HepG2 (cell line): Measurements from ENCODE around the gene TNNI3K. TPM values are rescaled to one million over a fixed set of nuclear protein-coding genes. Genes with fewer than 3 reads are reported as not detected.

Experiments used
- ATAC-seq: fragments of 200-7000 bp; cut with Tn5 transposase; 3 replicates; pipeline ENCODE4 v1.9.1; 2020; ENCODE audit warnings: mild to moderate bottlenecking, moderate library complexity
- BruUV-seq: library from RNA; stranded (reverse); fragments of 400-500 nt; replicated peaks from 2 replicates; lab custom pipeline; 2021; lab: Mats Ljungman, UMichigan
- CTCF ChIA-PET: fragments of 300-600 bp; formaldehyde crosslinking; extraction: SDS; loops from one replicate; lab custom pipeline; 2021; ENCODE audit warnings: low total read pairs, inconsistent platforms, low intra/inter-chr PET ratio; lab: Yijun Ruan, JAX
- POLR2A ChIA-PET: fragments of 350-600 bp; sonication (Branson Sonifier 250); formaldehyde crosslinking; loops from one replicate; lab custom pipeline; 2020; ENCODE audit warnings: antibody characterized with exemption, inconsistent platforms; lab: Yijun Ruan, JAX
- DNase-seq: peaks from one replicate; pipeline ENCODE4 v3.0.0-alpha.2; 2015; ENCODE audit warnings: low spot score
- FAIRE-seq: peaks from 3 replicates; lab custom pipeline; 2011; peaks lifted over from hg19 to GRCh38; lab: Jason Lieb, UNC
- H2AFZ ChIP-seq: one replicate; pipeline ENCODE4 v1.6.1; 2011; ENCODE audit warnings: low read length, inconsistent platforms
- H3K27ac ChIP-seq: fragments of 300-600 bp; 3 replicates; pipeline ENCODE4 v1.8.0; 2011; ENCODE audit warnings: mixed run types, mild to moderate bottlenecking, mixed read lengths, low read length, inconsistent platforms; ENCODE audit not compliant: insufficient read depth; ENCODE audit errors: extremely low read length
- H3K27me3 ChIP-seq, 2 experiments: fragments of 200-600 bp in 1 of 2; 2 replicates in 1 of 2; 3 replicates in 1 of 2; pipeline versions ENCODE4 v1.6.0 to v1.8.0; 2011; ENCODE audit warnings: low read length in 2 of 2, mild to moderate bottlenecking in 2 of 2, moderate library complexity in 2 of 2, inconsistent platforms in 1 of 2; ENCODE audit not compliant: insufficient read depth in 2 of 2, control insufficient read depth in 1 of 2
- H3K36me3 ChIP-seq, 2 experiments: fragments of 200-600 bp in 1 of 2; replicated peaks in 1 of 2; 2 replicates in 1 of 2; 3 replicates in 1 of 2; pipeline versions ENCODE4 v1.5.1 to v1.8.0; 2011; ENCODE audit warnings: low read length in 2 of 2, inconsistent platforms in 1 of 2; ENCODE audit not compliant: insufficient read depth in 2 of 2, control insufficient read depth in 1 of 2
- H3K4me1 ChIP-seq: 2 replicates; pipeline ENCODE4 v1.5.1; 2012; ENCODE audit warnings: low read length, inconsistent platforms; ENCODE audit not compliant: insufficient read depth
- H3K4me2 ChIP-seq: 2 replicates; pipeline ENCODE4 v1.6.0; 2011; ENCODE audit warnings: low read depth, low read length, inconsistent platforms
- H3K4me3 ChIP-seq, 3 experiments: fragments of 200-600 bp in 1 of 3; sonication (generic), shearing (Covaris generic) in 1 of 3; replicated peaks in 1 of 3; 2 replicates each; pipeline ENCODE4 v1.5.1; 2011 to 2016; ENCODE audit warnings: low read length in 3 of 3, inconsistent platforms in 2 of 3, low read depth in 2 of 3, mild to moderate bottlenecking in 2 of 3, control low read depth in 1 of 3, mixed read lengths in 1 of 3; ENCODE audit not compliant: insufficient read depth in 1 of 3
- H3K79me2 ChIP-seq: one replicate; pipeline ENCODE4 v1.6.1; 2011; ENCODE audit warnings: low read length, inconsistent platforms; ENCODE audit not compliant: insufficient read depth
- H3K9ac ChIP-seq: 2 replicates; pipeline ENCODE4 v1.6.0; 2011; ENCODE audit warnings: mild to moderate bottlenecking, low read depth, low read length, inconsistent platforms; ENCODE audit not compliant: insufficient read depth
- H3K9me3 ChIP-seq: 2 replicates; pipeline ENCODE4 v1.5.1; 2012; ENCODE audit warnings: mild to moderate bottlenecking, low read length
- H4K20me1 ChIP-seq: 2 replicates; pipeline ENCODE4 v1.6.0; 2011; ENCODE audit warnings: inconsistent platforms, mild to moderate bottlenecking, low read length, moderate library complexity; ENCODE audit not compliant: insufficient read depth
- ATM ChIP-seq: fragments of 450-650 bp; IDR thresholded peaks from 2 replicates; pipeline ENCODE4 v1.7.1; 2017; ENCODE audit warnings: mild to moderate bottlenecking, borderline replicate concordance
- BCL6 ChIP-seq: IDR thresholded peaks from 2 replicates; pipeline ENCODE4 v1.6.1; 2016; ENCODE audit warnings: missing genetic modification reagents, missing compliant biosample characterization
- EHMT2 ChIP-seq: fragments of 200-600 bp; sonication (generic); IDR thresholded peaks from 2 replicates; pipeline ENCODE4 v1.7.0; 2017; ENCODE audit warnings: antibody characterized with exemption, low read depth, low read length, borderline replicate concordance
- EZH2 ChIP-seq: conservative IDR thresholded peaks from 2 replicates; pipeline ENCODE4 v1.6.1; 2012; ENCODE audit warnings: mild to moderate bottlenecking, low read depth, low read length, moderate library complexity
- IKZF1 ChIP-seq: fragments of 450-650 bp; IDR thresholded peaks from 2 replicates; pipeline ENCODE4 v1.7.1; 2016
- KAT8 ChIP-seq: IDR thresholded peaks from 2 replicates; pipeline ENCODE4 v1.6.1; 2016; ENCODE audit warnings: missing genetic modification reagents, missing compliant biosample characterization
- LCORL ChIP-seq, 2 experiments: fragments of 450-650 bp in 1 of 2; sonication (generic) in 1 of 2; formaldehyde crosslinking in 1 of 2; IDR thresholded peaks; 2 replicates each; pipeline versions ENCODE4 v1.5.0 to v1.6.1; 2017 to 2020; ENCODE audit warnings: antibody characterized with exemption in 1 of 2, missing genetic modification reagents in 1 of 2
- MXD4 ChIP-seq: IDR thresholded peaks from 2 replicates; pipeline ENCODE4 v1.6.1; 2016; ENCODE audit warnings: mild to moderate bottlenecking, missing biosample characterization, missing genetic modification reagents
- NAIF1 ChIP-seq: sonication (generic); formaldehyde crosslinking; IDR thresholded peaks from 2 replicates; pipeline ENCODE4 v1.5.0; 2020; ENCODE audit warnings: mild to moderate bottlenecking, missing genetic modification reagents, borderline replicate concordance
- NCOR1 ChIP-seq: fragments of 200-600 bp; sonication (generic); IDR thresholded peaks from 2 replicates; pipeline ENCODE4 v1.7.0; 2017; ENCODE audit warnings: antibody characterized with exemption, low read length, borderline replicate concordance
- SNAPC2 ChIP-seq: sonication (generic); formaldehyde crosslinking; IDR thresholded peaks from 2 replicates; pipeline ENCODE4 v1.8.1; 2022; ENCODE audit warnings: mild to moderate bottlenecking, missing genetic modification reagents
- TCF7 ChIP-seq: sonication (generic); IDR thresholded peaks from 2 replicates; pipeline ENCODE4 v1.6.1; 2016; ENCODE audit warnings: antibody characterized with exemption, low read depth
- YY1 ChIP-seq: IDR thresholded peaks from 2 replicates; pipeline ENCODE4 v1.6.1; 2011; ENCODE audit warnings: low read length, low read depth, moderate library complexity, mild to moderate bottlenecking; ENCODE audit not compliant: insufficient read depth, insufficient replicate concordance
- ZNF329 ChIP-seq: sonication (generic); formaldehyde crosslinking; IDR thresholded peaks from 2 replicates; pipeline ENCODE4 v1.9.0; 2021; ENCODE audit warnings: low read depth, mild to moderate bottlenecking, missing genetic modification reagents
- WGBS: methylation state at CpG from one replicate; pipeline ENCODE4 v1.1.6; 2017; ENCODE audit warnings: low lambda C conversion rate; 5-methylcytosine and 5-hydroxymethylcytosine counted together
- in situ Hi-C: cut with HindIII; loops from 2 replicates; pipeline ENCODE4 v1.10.0; 2017; ENCODE audit warnings: low pct_unique_long_range_greater_than_20kb; ENCODE audit not compliant: extremely low pct_ligation_motif_present
- intact Hi-C: fragments of 100-400 bp; cut with micrococcal nuclease; formaldehyde crosslinking; loops from one replicate; pipeline ENCODE4 v1.10.0; 2022; ENCODE audit not compliant: unreplicated experiment
- polyA plus RNA-seq, 8 experiments: library from polyadenylated mRNA; depleted of rRNA in 3 of 8; stranded (reverse) in 7 of 8; unstranded in 1 of 8; fragments of >200 nt; fragmentation: Illumina TruSeq in 4 of 8; extraction: Trizol in 4 of 8; gene quantifications; 2 replicates each; pipeline versions ENCODE4 v1.2.1 to v1.2.3, GENCODE V29; 2011 to 2016; ENCODE audit warnings: low read depth in 4 of 8, missing spikeins in 1 of 8, mixed read lengths in 1 of 8; ENCODE audit not compliant: insufficient read depth in 1 of 8
- total RNA-seq, 5 experiments: library from RNA; depleted of rRNA; stranded (reverse); fragments of >200 nt; fragmentation: Illumina TruSeq; extraction: Trizol; gene quantifications; 2 replicates each; pipeline ENCODE4 v1.2.3, GENCODE V29; 2016; ENCODE audit warnings: low read depth in 1 of 5
- TF ChIP-seq, protein P1 (sequence below): sonication (generic); formaldehyde crosslinking; conservative IDR thresholded peaks from 2 replicates; pipeline ENCODE4 v1.8.0; 2022; ENCODE audit warnings: missing genetic modification reagents
- TF ChIP-seq, protein P2 (sequence below): sonication (generic); formaldehyde crosslinking; IDR thresholded peaks from 2 replicates; pipeline ENCODE4 v1.8.1; 2023; ENCODE audit warnings: mild to moderate bottlenecking, missing genetic modification reagents
- TF ChIP-seq, protein P3 (sequence below): sonication (generic); formaldehyde crosslinking; IDR thresholded peaks from 2 replicates; pipeline ENCODE4 v1.4.0; 2020; ENCODE audit warnings: missing genetic modification reagents

Gene TNNI3K
- total and polyA plus RNA-seq, 2 of the 13 experiments (the other 11 are each of a cell fraction or from before 2014, with no cell fraction given): 1.1 TPM; not detected in 1

DNA sequence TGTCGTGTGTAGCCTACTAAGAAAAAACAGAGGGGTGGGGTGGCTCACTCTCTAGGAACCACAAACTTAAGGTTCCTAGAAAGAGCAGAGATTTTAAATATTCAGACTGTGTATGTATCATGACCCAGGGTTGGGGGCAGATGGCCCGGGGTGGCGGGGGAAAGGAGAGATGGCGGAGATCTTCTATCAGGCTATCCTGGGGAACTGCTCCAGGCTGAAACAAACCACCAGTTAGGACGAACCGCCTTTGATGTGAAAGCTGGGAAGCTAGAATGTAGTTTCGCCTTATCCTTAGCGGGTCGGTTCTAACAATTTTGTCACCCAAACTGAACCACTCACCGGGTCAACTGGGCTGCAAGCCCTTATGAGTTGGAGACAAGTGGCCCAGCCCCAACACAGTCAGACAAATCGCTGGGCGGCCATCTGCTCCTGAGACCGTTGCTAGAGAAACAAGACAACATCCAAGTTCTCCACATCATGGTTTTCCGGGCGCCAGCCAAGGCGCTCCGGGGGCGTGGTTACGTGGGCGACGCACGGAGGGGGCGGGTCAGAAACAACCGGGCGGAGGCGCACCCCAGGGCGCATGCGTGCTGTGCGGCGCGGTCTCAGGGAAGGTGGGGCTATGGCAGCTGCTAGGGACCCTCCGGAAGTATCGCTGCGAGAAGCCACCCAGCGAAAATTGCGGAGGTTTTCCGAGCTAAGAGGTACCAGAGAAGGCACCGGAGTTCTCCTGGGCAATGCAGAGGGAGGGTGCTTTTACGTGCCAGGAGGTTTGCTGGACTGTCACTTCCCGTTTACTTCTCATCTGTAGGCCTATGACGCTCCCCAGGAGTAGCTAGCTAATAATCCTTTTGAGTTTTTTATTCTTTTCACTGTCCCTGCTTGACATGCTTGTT lies 37.3 kb upstream of the TNNI3K start, which contains the start of the genes FPGT and LRRIQ3:
FPGT (plus strand) TSS at position 586 of the 896 bp plus-strand sequence; CDS start at position 623, 37 bp downstream.
LRRIQ3 (minus strand) TSS at position 520 of the 896 bp plus-strand sequence. CDS start 14,492 bp downstream, outside the sequence.
- H3K79me2 ChIP-seq: no peaks in the 10 kb centered on the region
- POLR2A ChIA-PET: interaction anchor here (1.4 kb wide), 1 partner anchor 17 kb away, joined by 3 read pairs; no protein-coding TSS in a partner anchor
- H4K20me1 ChIP-seq: no peaks in the 10 kb centered on the region
- peak within 1 kb of the TSS; percentile 83 for H3K9ac ChIP-seq
- CTCF ChIA-PET: no interaction called here
- no peaks in the 10 kb centered on the region for H3K9me3 ChIP-seq
- BruUV-seq: TSS peak; percentile 61
- DNase-seq (peak; percentile 88), FAIRE-seq (peak; percentile 36), ATAC-seq (peak; percentile 97)
- H3K4me1 ChIP-seq: peaks cover 15% of the 10 kb centered on the region
- peak within 1 kb of the TSS; percentile 75 for H3K4me2 ChIP-seq
- peak within 1 kb of the TSS; percentile 55 to 85 (median 81) for H3K4me3 ChIP-seq
- no peaks in the 10 kb centered on the region for H3K27me3 ChIP-seq
- intact Hi-C loops: loop anchor here (5.0 kb wide), 1 partner anchor 534 kb away; the partner anchor contains the start of genes CRYZ and TYW3
- H2AFZ ChIP-seq: peak within 1 kb of the TSS; percentile 96
- in situ Hi-C loops: no loop called here
- 2% methylated on average over 22 of the region's 41 CpGs for WGBS
- H3K27ac ChIP-seq: peak within 1 kb of the TSS; percentile 73
- no peaks in the 10 kb centered on the region; a peak in 1 of 5 replicates for H3K36me3 ChIP-seq
- TF ChIP-seq IKZF1: no peak
- TF ChIP-seq NAIF1 (CRISPR knock-in tag): peak; percentile 99
- TF ChIP-seq EZH2: no peak
- TF ChIP-seq, protein P1, sequence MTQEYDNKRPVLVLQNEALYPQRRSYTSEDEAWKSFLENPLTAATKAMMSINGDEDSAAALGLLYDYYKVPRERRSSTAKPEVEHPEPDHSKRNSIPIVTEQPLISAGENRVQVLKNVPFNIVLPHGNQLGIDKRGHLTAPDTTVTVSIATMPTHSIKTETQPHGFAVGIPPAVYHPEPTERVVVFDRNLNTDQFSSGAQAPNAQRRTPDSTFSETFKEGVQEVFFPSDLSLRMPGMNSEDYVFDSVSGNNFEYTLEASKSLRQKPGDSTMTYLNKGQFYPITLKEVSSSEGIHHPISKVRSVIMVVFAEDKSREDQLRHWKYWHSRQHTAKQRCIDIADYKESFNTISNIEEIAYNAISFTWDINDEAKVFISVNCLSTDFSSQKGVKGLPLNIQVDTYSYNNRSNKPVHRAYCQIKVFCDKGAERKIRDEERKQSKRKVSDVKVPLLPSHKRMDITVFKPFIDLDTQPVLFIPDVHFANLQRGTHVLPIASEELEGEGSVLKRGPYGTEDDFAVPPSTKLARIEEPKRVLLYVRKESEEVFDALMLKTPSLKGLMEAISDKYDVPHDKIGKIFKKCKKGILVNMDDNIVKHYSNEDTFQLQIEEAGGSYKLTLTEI: no peak
- TF ChIP-seq MXD4 (CRISPR knock-in tag): peak; percentile 59; the same call in 1 of the 2 replicates
- peak; percentile 86 for TF ChIP-seq KAT8 (CRISPR knock-in tag)
- no peak for TF ChIP-seq SNAPC2 (CRISPR knock-in tag)
- TF ChIP-seq, protein P2, sequence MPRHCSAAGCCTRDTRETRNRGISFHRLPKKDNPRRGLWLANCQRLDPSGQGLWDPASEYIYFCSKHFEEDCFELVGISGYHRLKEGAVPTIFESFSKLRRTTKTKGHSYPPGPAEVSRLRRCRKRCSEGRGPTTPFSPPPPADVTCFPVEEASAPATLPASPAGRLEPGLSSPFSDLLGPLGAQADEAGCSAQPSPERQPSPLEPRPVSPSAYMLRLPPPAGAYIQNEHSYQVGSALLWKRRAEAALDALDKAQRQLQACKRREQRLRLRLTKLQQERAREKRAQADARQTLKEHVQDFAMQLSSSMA (CRISPR knock-in tag): 0 out of 2 replicates have a peak, but pooled peaks have one; percentile 32
- TF ChIP-seq, protein P3, sequence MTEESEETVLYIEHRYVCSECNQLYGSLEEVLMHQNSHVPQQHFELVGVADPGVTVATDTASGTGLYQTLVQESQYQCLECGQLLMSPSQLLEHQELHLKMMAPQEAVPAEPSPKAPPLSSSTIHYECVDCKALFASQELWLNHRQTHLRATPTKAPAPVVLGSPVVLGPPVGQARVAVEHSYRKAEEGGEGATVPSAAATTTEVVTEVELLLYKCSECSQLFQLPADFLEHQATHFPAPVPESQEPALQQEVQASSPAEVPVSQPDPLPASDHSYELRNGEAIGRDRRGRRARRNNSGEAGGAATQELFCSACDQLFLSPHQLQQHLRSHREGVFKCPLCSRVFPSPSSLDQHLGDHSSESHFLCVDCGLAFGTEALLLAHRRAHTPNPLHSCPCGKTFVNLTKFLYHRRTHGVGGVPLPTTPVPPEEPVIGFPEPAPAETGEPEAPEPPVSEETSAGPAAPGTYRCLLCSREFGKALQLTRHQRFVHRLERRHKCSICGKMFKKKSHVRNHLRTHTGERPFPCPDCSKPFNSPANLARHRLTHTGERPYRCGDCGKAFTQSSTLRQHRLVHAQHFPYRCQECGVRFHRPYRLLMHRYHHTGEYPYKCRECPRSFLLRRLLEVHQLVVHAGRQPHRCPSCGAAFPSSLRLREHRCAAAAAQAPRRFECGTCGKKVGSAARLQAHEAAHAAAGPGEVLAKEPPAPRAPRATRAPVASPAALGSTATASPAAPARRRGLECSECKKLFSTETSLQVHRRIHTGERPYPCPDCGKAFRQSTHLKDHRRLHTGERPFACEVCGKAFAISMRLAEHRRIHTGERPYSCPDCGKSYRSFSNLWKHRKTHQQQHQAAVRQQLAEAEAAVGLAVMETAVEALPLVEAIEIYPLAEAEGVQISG (CRISPR knock-in tag): peak; percentile 49; the same call in 1 of the 2 replicates
- no peak for TF ChIP-seq NCOR1
- TF ChIP-seq ATM: no peak
- no peak for TF ChIP-seq ZNF329 (CRISPR knock-in tag)
- peak; percentile 84 for TF ChIP-seq BCL6 (CRISPR knock-in tag)
- peak; percentile 7; the same call in 1 of the 2 replicates for TF ChIP-seq TCF7
- TF ChIP-seq EHMT2: no peak; the same call in 1 of the 2 replicates
- TF ChIP-seq YY1: peak; percentile 68
- no peak for TF ChIP-seq LCORL (IDR thresholded peaks at IDR 0.05)
- 0 out of 2 replicates have a peak, but pooled peaks have one; percentile 27 for TF ChIP-seq LCORL (CRISPR knock-in tag; IDR thresholded peaks at IDR 0.05)
